K562 (cell line): ENCODE measurements around the gene ANKRD2.

Experiments
- CEBPB ChIP-seq: fragments of 450-650 bp; IDR thresholded peaks from 2 replicates; pipeline ENCODE4 v1.6.1; 2016; ENCODE audit warnings: missing genetic modification characterization, missing compliant biosample characterization
- CHD7 ChIP-seq: fragments of 200-600 bp; sonication (generic); IDR thresholded peaks from one replicate; pipeline ENCODE4 v1.6.1; 2012; ENCODE audit warnings: mild to moderate bottlenecking, low read depth, low read length, inconsistent platforms
- DPF2 ChIP-seq: fragments of 450-650 bp; IDR thresholded peaks from 2 replicates; pipeline ENCODE4 v1.6.1; 2016
- KDM4B ChIP-seq, 2 experiments: fragments of 450-650 bp in 1 of 2; sonication (generic) in 1 of 2; IDR thresholded peaks; 2 replicates each; pipeline ENCODE4 v1.6.1; 2016 to 2017; ENCODE audit warnings: borderline replicate concordance in 2 of 2, antibody characterized with exemption in 1 of 2, low read depth in 1 of 2, mild to moderate bottlenecking in 1 of 2
- MYNN ChIP-seq, 2 experiments: sonication (generic); formaldehyde crosslinking in 1 of 2; IDR thresholded peaks; 2 replicates each; pipeline versions ENCODE4 v1.5.0 to v1.6.1; 2016 to 2020; ENCODE audit warnings: antibody characterized with exemption in 1 of 2, missing genetic modification reagents in 1 of 2
- SAP30 ChIP-seq: fragments of 200-600 bp; sonication (generic); IDR thresholded peaks from 2 replicates; pipeline ENCODE4 v1.6.1; 2012; ENCODE audit warnings: borderline replicate concordance, low read depth, mild to moderate bottlenecking, moderate library complexity, low read length, control low read depth, inconsistent platforms; ENCODE audit not compliant: insufficient read depth, poor library complexity, severe bottlenecking
- SIN3B ChIP-seq: fragments of 450-650 bp; IDR thresholded peaks from 2 replicates; pipeline ENCODE4 v1.6.1; 2017; ENCODE audit warnings: low read depth, mild to moderate bottlenecking, moderate library complexity
- ZNF174 ChIP-seq: fragments of 250-450 bp; sonication (Bioruptor Pico); IDR thresholded peaks from 2 replicates; pipeline ENCODE4 v1.4.0; 2020; ENCODE audit warnings: mild to moderate bottlenecking
- ZNF644 ChIP-seq: fragments of 200-800 bp; sonication (Bioruptor generic); IDR thresholded peaks from 2 replicates; pipeline ENCODE4 v1.6.1; 2016; ENCODE audit warnings: low read depth, missing genetic modification characterization, missing compliant biosample characterization
- ZSCAN29 ChIP-seq: fragments of 450-650 bp; IDR thresholded peaks from 2 replicates; pipeline ENCODE4 v1.6.1; 2017

GRCh38 chr10:97525683-97526110, 46.9 kb upstream of the ANKRD2 start:
- TF ChIP-seq CHD7, result no peak
- TF ChIP-seq SIN3B, result no peak
- no peak for TF ChIP-seq MYNN (IDR thresholded peaks at IDR 0.05)
- no peak for TF ChIP-seq MYNN (CRISPR knock-in tag; IDR thresholded peaks at IDR 0.05)
- no peak for TF ChIP-seq CEBPB (tag)
- TF ChIP-seq ZSCAN29, result no peak
- no peak for TF ChIP-seq KDM4B (IDR thresholded peaks at IDR 0.05; ENCODE audit: borderline replicate concordance in 2 of 2, low read depth in 1 of 2)
- TF ChIP-seq SAP30, result no peak
- TF ChIP-seq DPF2, result no peak
- no peak for TF ChIP-seq ZNF174 (CRISPR knock-in tag)
- no peak for TF ChIP-seq ZNF644
